Measurements from ENCODE around the gene TAS1R2.

DNA sequence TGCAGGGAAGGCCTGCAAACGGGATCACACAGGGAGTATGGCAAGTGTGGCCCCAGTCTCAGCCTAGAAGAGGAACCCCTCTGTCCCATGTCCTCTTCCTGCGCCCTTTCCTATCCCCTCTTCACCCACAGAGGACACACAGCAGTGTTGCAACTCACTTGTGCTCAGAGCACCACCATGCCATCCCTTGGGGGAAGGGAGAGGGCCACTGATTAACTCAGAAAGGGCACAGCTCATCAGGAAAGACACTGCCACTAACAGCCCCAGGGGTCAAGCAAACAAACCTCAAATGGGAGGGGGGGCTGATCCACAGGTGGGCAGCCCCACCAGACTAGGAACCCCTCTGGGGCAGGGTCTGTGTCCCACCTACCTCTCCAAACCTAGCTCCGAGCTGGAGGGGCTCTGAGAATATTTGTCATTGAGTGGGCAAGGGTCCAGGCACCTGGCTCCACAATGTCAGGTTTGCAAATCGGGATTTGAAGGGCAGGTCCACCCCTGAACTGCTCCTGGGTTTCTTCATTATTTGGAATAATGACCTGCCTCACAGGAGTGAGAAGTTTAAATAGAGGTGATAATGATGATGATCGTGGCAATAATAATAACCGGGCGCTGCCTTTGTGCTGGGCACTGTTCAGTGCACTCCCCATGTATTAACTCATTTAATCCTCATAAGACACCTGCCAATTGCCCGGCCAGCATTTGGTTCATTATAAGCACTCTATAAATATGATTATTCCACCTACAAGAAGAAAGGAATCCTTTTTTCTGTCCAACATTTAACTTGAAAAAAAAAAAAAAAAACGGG is 41.9 kb upstream of the TAS1R2 start:
- no peak for TF ChIP-seq THYN1 (CRISPR knock-in tag; IDR thresholded peaks at IDR 0.05; ENCODE audit: borderline replicate concordance, low read depth)
- TF ChIP-seq ZNF674 (CRISPR knock-in tag; IDR thresholded peaks at IDR 0.05; ENCODE audit: low read depth): no peak
- TF ChIP-seq TERF1 (CRISPR knock-in tag; IDR thresholded peaks at IDR 0.05): no peak
- TF ChIP-seq, protein P1, sequence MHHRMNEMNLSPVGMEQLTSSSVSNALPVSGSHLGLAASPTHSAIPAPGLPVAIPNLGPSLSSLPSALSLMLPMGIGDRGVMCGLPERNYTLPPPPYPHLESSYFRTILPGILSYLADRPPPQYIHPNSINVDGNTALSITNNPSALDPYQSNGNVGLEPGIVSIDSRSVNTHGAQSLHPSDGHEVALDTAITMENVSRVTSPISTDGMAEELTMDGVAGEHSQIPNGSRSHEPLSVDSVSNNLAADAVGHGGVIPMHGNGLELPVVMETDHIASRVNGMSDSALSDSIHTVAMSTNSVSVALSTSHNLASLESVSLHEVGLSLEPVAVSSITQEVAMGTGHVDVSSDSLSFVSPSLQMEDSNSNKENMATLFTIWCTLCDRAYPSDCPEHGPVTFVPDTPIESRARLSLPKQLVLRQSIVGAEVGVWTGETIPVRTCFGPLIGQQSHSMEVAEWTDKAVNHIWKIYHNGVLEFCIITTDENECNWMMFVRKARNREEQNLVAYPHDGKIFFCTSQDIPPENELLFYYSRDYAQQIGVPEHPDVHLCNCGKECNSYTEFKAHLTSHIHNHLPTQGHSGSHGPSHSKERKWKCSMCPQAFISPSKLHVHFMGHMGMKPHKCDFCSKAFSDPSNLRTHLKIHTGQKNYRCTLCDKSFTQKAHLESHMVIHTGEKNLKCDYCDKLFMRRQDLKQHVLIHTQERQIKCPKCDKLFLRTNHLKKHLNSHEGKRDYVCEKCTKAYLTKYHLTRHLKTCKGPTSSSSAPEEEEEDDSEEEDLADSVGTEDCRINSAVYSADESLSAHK (CRISPR knock-in tag; IDR thresholded peaks at IDR 0.05; ENCODE audit: borderline replicate concordance): no peak
- peak; percentile 58 for TF ChIP-seq ZBTB43 (CRISPR knock-in tag; conservative IDR thresholded peaks at IDR 0.05)
- no peak for TF ChIP-seq SP1 (IDR thresholded peaks at IDR 0.05)
- no peak for TF ChIP-seq SP1 (CRISPR knock-in tag; IDR thresholded peaks at IDR 0.05)

Measured in HepG2 (cell line).